SK-N-SH (cell line): ENCODE data around the gene CENPN. TPM values are rescaled to one million over a fixed set of nuclear protein-coding genes. Genes with fewer than 3 reads are reported as not detected.

ENCODE experiments used
- CTCF ChIA-PET: fragments of 300-600, 350-600 bp; formaldehyde crosslinking; extraction: SDS; loops from one replicate; lab custom pipeline; 2021; lab: Yijun Ruan, JAX
- POLR2A ChIA-PET: fragments of 350-600 bp; sonication (Branson Sonifier 250); formaldehyde crosslinking; extraction: SDS; loops from one replicate; lab custom pipeline; 2020; ENCODE audit warnings: antibody characterized with exemption, inconsistent platforms; lab: Yijun Ruan, JAX
- DNase-seq: peaks from one replicate; pipeline ENCODE4 v3.0.0; 2012
- H2AFZ ChIP-seq: fragments of 200-600 bp; sonication (generic); 2 replicates; pipeline ENCODE4 v1.8.1; 2016; ENCODE audit warnings: antibody characterized with exemption, mild to moderate bottlenecking, low read depth
- H3F3A ChIP-seq: fragments of 200-600 bp; sonication (generic); replicated peaks from 2 replicates; pipeline ENCODE3; 2016; ENCODE audit warnings: antibody characterized with exemption, mild to moderate bottlenecking; ENCODE audit not compliant: insufficient read depth
- H3K27ac ChIP-seq, 2 experiments: fragments of 200-500 bp in 1 of 2; fragments of 200-600 bp in 1 of 2; sonication (Bioruptor generic) in 1 of 2; sonication (generic), shearing (Covaris generic) in 1 of 2; 2 replicates each; pipeline versions ENCODE4 v1.5.1 to v1.6.1; 2014 to 2016; ENCODE audit warnings: low read depth in 2 of 2, inconsistent platforms in 1 of 2, low read length in 1 of 2, mild to moderate bottlenecking in 1 of 2, mixed read lengths in 1 of 2
- H3K27me3 ChIP-seq: fragments of 200-600 bp; sonication (generic), shearing (Covaris generic); 2 replicates; pipeline ENCODE4 v1.6.1; 2016; ENCODE audit warnings: mixed run types; ENCODE audit not compliant: insufficient read depth
- H3K36me3 ChIP-seq, 2 experiments: fragments of 200-500 bp in 1 of 2; fragments of 200-600 bp in 1 of 2; sonication (Bioruptor generic) in 1 of 2; sonication (generic) in 1 of 2; replicated peaks in 1 of 2; 2 replicates each; pipeline versions ENCODE3 to v1.5.1; 2014 to 2016; ENCODE audit warnings: low read length in 1 of 2, mild to moderate bottlenecking in 1 of 2; ENCODE audit not compliant: insufficient read depth in 2 of 2, control insufficient read depth in 1 of 2
- H3K4me1 ChIP-seq, 2 experiments: fragments of 200-500 bp in 1 of 2; fragments of 200-600 bp in 1 of 2; sonication (Bioruptor generic) in 1 of 2; sonication (generic), shearing (Covaris generic) in 1 of 2; 2 replicates each; pipeline versions ENCODE4 v1.5.1 to v1.6.1; 2014 to 2016; ENCODE audit warnings: low read depth in 1 of 2, low read length in 1 of 2, mixed run types in 1 of 2; ENCODE audit not compliant: insufficient read depth in 2 of 2, control insufficient read depth in 1 of 2
- H3K4me2 ChIP-seq: fragments of 200-600 bp; sonication (generic), shearing (Covaris generic); 2 replicates; pipeline ENCODE4 v1.6.1; 2017; ENCODE audit warnings: mixed run types
- H3K4me3 ChIP-seq, 2 experiments: fragments of 200-500 bp in 1 of 2; fragments of 200-600 bp in 1 of 2; sonication (Bioruptor generic) in 1 of 2; sonication (generic), shearing (Covaris generic) in 1 of 2; 2 replicates each; pipeline versions ENCODE4 v1.5.1 to v1.8.1; 2014 to 2016; ENCODE audit warnings: low read depth in 2 of 2, inconsistent platforms in 1 of 2, low read length in 1 of 2, mild to moderate bottlenecking in 1 of 2, mixed read lengths in 1 of 2, moderate library complexity in 1 of 2
- H3K79me2 ChIP-seq: fragments of 200-600 bp; sonication (generic); 2 replicates; pipeline ENCODE4 v1.8.1; 2017; ENCODE audit warnings: mild to moderate bottlenecking; ENCODE audit not compliant: insufficient read depth
- H3K9ac ChIP-seq: fragments of 200-600 bp; sonication (generic); 2 replicates; pipeline ENCODE4 v1.6.1; 2017; ENCODE audit warnings: mixed run types
- H3K9me2 ChIP-seq: fragments of 200-600 bp; sonication (generic); 2 replicates; pipeline ENCODE4 v1.6.1; 2017; ENCODE audit warnings: mixed run types
- H3K9me3 ChIP-seq: fragments of 200-600 bp; sonication (generic); 2 replicates; pipeline ENCODE4 v1.6.1; 2017; ENCODE audit warnings: mixed run types, mild to moderate bottlenecking, moderate library complexity
- H4K20me1 ChIP-seq: fragments of 200-600 bp; sonication (generic); 2 replicates; pipeline ENCODE4 v1.6.1; 2017; ENCODE audit warnings: mild to moderate bottlenecking, mixed run types; ENCODE audit not compliant: insufficient read depth
- ELF1 ChIP-seq: IDR thresholded peaks from 2 replicates; pipeline ENCODE4 v1.4.0; 2012
- EZH2phosphoT487 ChIP-seq: fragments of 200-600 bp; sonication (generic); IDR thresholded peaks from 2 replicates; pipeline ENCODE4 v1.6.1; 2017; ENCODE audit warnings: low read depth, mixed run types, mild to moderate bottlenecking, antibody characterized with exemption, moderate library complexity, borderline replicate concordance
- FOXM1 ChIP-seq: IDR thresholded peaks from 2 replicates; pipeline ENCODE4 v1.4.0; 2012; ENCODE audit warnings: low read depth, mild to moderate bottlenecking
- GABPA ChIP-seq: IDR thresholded peaks from 2 replicates; pipeline ENCODE4 v1.4.0; 2012; ENCODE audit warnings: low read depth, mild to moderate bottlenecking
- JUND ChIP-seq: IDR thresholded peaks from 2 replicates; pipeline ENCODE4 v1.4.0; 2012
- NFIC ChIP-seq: IDR thresholded peaks from 2 replicates; pipeline ENCODE4 v1.4.0; 2012; ENCODE audit warnings: borderline replicate concordance
- POLR2AphosphoS5 ChIP-seq: IDR thresholded peaks from 2 replicates; pipeline ENCODE4 v1.6.1; 2012; ENCODE audit warnings: low read depth, low read length
- RAD21 ChIP-seq: IDR thresholded peaks from 2 replicates; pipeline ENCODE4 v1.6.1; 2012; ENCODE audit warnings: mild to moderate bottlenecking, low read length
- REST ChIP-seq: IDR thresholded peaks from 2 replicates; pipeline ENCODE4 v1.6.1; 2012; ENCODE audit warnings: mild to moderate bottlenecking, low read depth, low read length, moderate library complexity
- RFX5 ChIP-seq: IDR thresholded peaks from 2 replicates; pipeline ENCODE4 v1.6.1; 2012; ENCODE audit warnings: mild to moderate bottlenecking, improper control_type of control experiment, low read length
- SIN3A ChIP-seq: IDR thresholded peaks from 2 replicates; pipeline ENCODE4 v1.6.1; 2012; ENCODE audit warnings: low read depth, mild to moderate bottlenecking, low read length, moderate library complexity, borderline replicate concordance
- SMC3 ChIP-seq: IDR thresholded peaks from 2 replicates; pipeline ENCODE4 v1.6.1; 2012; ENCODE audit warnings: low read depth, low read length, improper control_type of control experiment
- TAF1 ChIP-seq: IDR thresholded peaks from 2 replicates; pipeline ENCODE4 v1.6.1; 2012; ENCODE audit warnings: low read depth, mild to moderate bottlenecking, low read length, moderate library complexity, borderline replicate concordance
- TEAD4 ChIP-seq: IDR thresholded peaks from 2 replicates; pipeline ENCODE4 v1.4.0; 2012; ENCODE audit warnings: mild to moderate bottlenecking, borderline replicate concordance; ENCODE audit not compliant: insufficient read depth
- YY1 ChIP-seq: IDR thresholded peaks from 2 replicates; pipeline ENCODE4 v1.4.0; 2012; ENCODE audit warnings: low read depth, mild to moderate bottlenecking
- ZBTB33 ChIP-seq: IDR thresholded peaks from 2 replicates; pipeline ENCODE4 v1.4.0; 2012; ENCODE audit warnings: low read depth, borderline replicate concordance
- WGBS: methylation state at CpG from one replicate; pipeline ENCODE4 v1.1.6; 2017; ENCODE audit warnings: low lambda C conversion rate; 5-methylcytosine and 5-hydroxymethylcytosine counted together
- polyA plus RNA-seq, 3 experiments: library from polyadenylated mRNA; depleted of rRNA; stranded (reverse); fragments of >200 nt; gene quantifications; 2 replicates each; pipeline ENCODE4 v1.2.3, GENCODE V29; 2012
- TF ChIP-seq, protein P1 (sequence below): fragments of 150-350 bp; IDR thresholded peaks from 2 replicates; pipeline ENCODE4 v1.6.1; 2016; ENCODE audit warnings: mild to moderate bottlenecking, low read depth, low read length
- TF ChIP-seq, protein P2 (sequence below): fragments of 150-350 bp; IDR thresholded peaks from 2 replicates; pipeline ENCODE4 v1.6.1; 2017; ENCODE audit warnings: antibody characterized with exemption, low read length, low read depth, borderline replicate concordance

The CENPN gene
- polyA plus RNA-seq, 1 of the 3 experiments (the other 2 are of a cell fraction) = 35.3 TPM

- Histone ChIP-seq H3K4me1 (no peaks in the 10 kb centered on the region), H3K36me3 (no peaks in the 10 kb centered on the region), H3K27me3 (no peaks in the 10 kb centered on the region), H3K4me3 (no peak overlapping the region), H3K27ac (no peak overlapping the region), H3K9ac (no peak overlapping the region), H3F3A (no peaks in the 10 kb centered on the region), H3K9me2 (no peaks in the 10 kb centered on the region), H3K79me2 (no peaks in the 10 kb centered on the region), H2AFZ (no peak overlapping the region), H3K9me3 (no peaks in the 10 kb centered on the region), H3K4me2 (no peak overlapping the region), H4K20me1 (no peaks in the 10 kb centered on the region)
- ChIA-PET CTCF (no interaction called here), POLR2A (no interaction called here)
- WGBS = 91% methylated on average over 12 of the region's 14 CpGs
- TF ChIP-seq, protein P1, sequence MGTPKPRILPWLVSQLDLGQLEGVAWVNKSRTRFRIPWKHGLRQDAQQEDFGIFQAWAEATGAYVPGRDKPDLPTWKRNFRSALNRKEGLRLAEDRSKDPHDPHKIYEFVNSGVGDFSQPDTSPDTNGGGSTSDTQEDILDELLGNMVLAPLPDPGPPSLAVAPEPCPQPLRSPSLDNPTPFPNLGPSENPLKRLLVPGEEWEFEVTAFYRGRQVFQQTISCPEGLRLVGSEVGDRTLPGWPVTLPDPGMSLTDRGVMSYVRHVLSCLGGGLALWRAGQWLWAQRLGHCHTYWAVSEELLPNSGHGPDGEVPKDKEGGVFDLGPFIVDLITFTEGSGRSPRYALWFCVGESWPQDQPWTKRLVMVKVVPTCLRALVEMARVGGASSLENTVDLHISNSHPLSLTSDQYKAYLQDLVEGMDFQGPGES = no peak
- no peak for TF ChIP-seq RAD21
- TF ChIP-seq ZBTB33 = no peak
- TF ChIP-seq EZH2phosphoT487 = no peak
- TF ChIP-seq REST = no peak
- TF ChIP-seq POLR2AphosphoS5 = no peak
- TF ChIP-seq JUND = no peak
- TF ChIP-seq SMC3 = no peak
- TF ChIP-seq FOXM1 = no peak
- no peak for DNase-seq
Measured at GRCh38 chr16:81060576-81061306, 53.7 kb downstream of the CENPN start.

GRCh38 chr16:81061307-81061640, 54.3 kb downstream of the CENPN start:
- Histone ChIP-seq H3K27ac (no peak overlapping the region), H3K4me2 (no peak overlapping the region), H4K20me1 (no peaks in the 10 kb centered on the region), H3K27me3 (no peaks in the 10 kb centered on the region), H3K4me1 (no peaks in the 10 kb centered on the region), H3K9ac (no peak overlapping the region), H3K9me3 (no peaks in the 10 kb centered on the region), H3K9me2 (no peaks in the 10 kb centered on the region), H3K36me3 (no peaks in the 10 kb centered on the region), H3K4me3 (no peak overlapping the region), H2AFZ (no peak overlapping the region), H3K79me2 (no peaks in the 10 kb centered on the region), H3F3A (no peaks in the 10 kb centered on the region)
- ChIA-PET CTCF (no interaction called here), POLR2A (no interaction called here)
- no peak for DNase-seq
- 87% methylated on average over 10 of the region's 10 CpGs for WGBS
- no peak for TF ChIP-seq TEAD4
- TF ChIP-seq, protein P1 = no peak
- no peak for TF ChIP-seq JUND
- TF ChIP-seq SIN3A = no peak
- TF ChIP-seq POLR2AphosphoS5 = no peak
- TF ChIP-seq YY1 = no peak
- TF ChIP-seq TAF1 = no peak
- TF ChIP-seq ELF1 = no peak
- TF ChIP-seq NFIC = no peak
- TF ChIP-seq, protein P2, sequence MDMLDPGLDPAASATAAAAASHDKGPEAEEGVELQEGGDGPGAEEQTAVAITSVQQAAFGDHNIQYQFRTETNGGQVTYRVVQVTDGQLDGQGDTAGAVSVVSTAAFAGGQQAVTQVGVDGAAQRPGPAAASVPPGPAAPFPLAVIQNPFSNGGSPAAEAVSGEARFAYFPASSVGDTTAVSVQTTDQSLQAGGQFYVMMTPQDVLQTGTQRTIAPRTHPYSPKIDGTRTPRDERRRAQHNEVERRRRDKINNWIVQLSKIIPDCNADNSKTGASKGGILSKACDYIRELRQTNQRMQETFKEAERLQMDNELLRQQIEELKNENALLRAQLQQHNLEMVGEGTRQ = no peak
- no peak for TF ChIP-seq RFX5
- no peak for TF ChIP-seq GABPA
